Body of pancreas (tissue), 4 donors: ENCODE measurements around the gene R3HDM2. TPM values are rescaled to one million over a fixed set of nuclear protein-coding genes. Genes with fewer than 3 reads are reported as not detected.

ENCODE experiments used
- ATAC-seq: fragments of 150-250 bp; one replicate; pipeline ENCODE4 v1.9.1; 2016
- DNase-seq, 4 donors: peaks; one replicate each; pipeline ENCODE4 v3.0.0-alpha.2; 2019
- H3K27ac ChIP-seq, 4 donors: fragments of 200-600 bp; sonication (generic); 1 replicate in 3 of 4; 2 replicates in 1 of 4; pipeline versions ENCODE4 v1.5.1 to v1.6.1; 2016 to 2019; ENCODE audit warnings: mild to moderate bottlenecking in 1 of 4, mixed read lengths in 1 of 4, moderate library complexity in 1 of 4
- H3K27me3 ChIP-seq, 2 donors: fragments of 200-600 bp; sonication (generic); one replicate each; pipeline ENCODE4 v1.6.0; 2016; ENCODE audit warnings: mild to moderate bottlenecking in 1 of 2
- H3K36me3 ChIP-seq, 2 donors: fragments of 200-600 bp; sonication (generic); replicated peaks in 1 of 2; 2 replicates each; pipeline ENCODE4 v1.5.1; 2016; ENCODE audit warnings: low read depth in 2 of 2; ENCODE audit not compliant: insufficient read depth in 1 of 2
- H3K4me1 ChIP-seq: fragments of 200-600 bp; sonication (generic); one replicate; pipeline ENCODE4 v1.6.0; 2016
- H3K4me3 ChIP-seq, 2 donors: fragments of 200-600 bp; sonication (generic); 1 replicate in 1 of 2; 2 replicates in 1 of 2; pipeline ENCODE4 v1.5.1; 2016 to 2019
- H3K9me3 ChIP-seq, 3 donors: fragments of 200-600 bp; sonication (generic); 1 replicate in 2 of 3; 2 replicates in 1 of 3; pipeline ENCODE4 v1.5.1; 2016
- POLR2A ChIP-seq, 3 donors: fragments of 450-650 bp; IDR thresholded peaks; one replicate each; pipeline ENCODE4 v1.6.1; 2016; ENCODE audit warnings: antibody characterized with exemption in 3 of 3, mild to moderate bottlenecking in 2 of 3
- WGBS, 2 donors: methylation state at CpG; one replicate each; pipeline ENCODE4 v1.1.5; 2017; 5-methylcytosine and 5-hydroxymethylcytosine counted together
- intact Hi-C: fragments of 100-400 bp; cut with DNase I; formaldehyde crosslinking; loops from one replicate; pipeline ENCODE4 v1.15.1; 2023
- total RNA-seq, 2 donors: library from RNA; depleted of rRNA; stranded (reverse); fragments of >200 nt; gene quantifications; one replicate each; pipeline ENCODE4 v1.1.0, GENCODE V29; 2016
- TF ChIP-seq, protein P1 (sequence below), 7 experiments: fragments of 450-650 bp in 4 of 7; fragments of 200-600 bp in 3 of 7; sonication (generic) in 3 of 7; IDR thresholded peaks; one replicate each; pipeline ENCODE4 v1.5.1; 2016 to 2019; ENCODE audit warnings: antibody characterized with exemption in 7 of 7

Gene R3HDM2
- total RNA-seq, 2 donors from 2014 or later: 16.1 to 41.9 TPM

- intact Hi-C loops: no loop called here
- H3K9me3 ChIP-seq: no peaks in the 10 kb centered on the region
- H3K36me3 ChIP-seq: no peaks in the 10 kb centered on the region
- no peak for TF ChIP-seq POLR2A (IDR thresholded peaks at IDR 0.05)
- TF ChIP-seq, protein P1, sequence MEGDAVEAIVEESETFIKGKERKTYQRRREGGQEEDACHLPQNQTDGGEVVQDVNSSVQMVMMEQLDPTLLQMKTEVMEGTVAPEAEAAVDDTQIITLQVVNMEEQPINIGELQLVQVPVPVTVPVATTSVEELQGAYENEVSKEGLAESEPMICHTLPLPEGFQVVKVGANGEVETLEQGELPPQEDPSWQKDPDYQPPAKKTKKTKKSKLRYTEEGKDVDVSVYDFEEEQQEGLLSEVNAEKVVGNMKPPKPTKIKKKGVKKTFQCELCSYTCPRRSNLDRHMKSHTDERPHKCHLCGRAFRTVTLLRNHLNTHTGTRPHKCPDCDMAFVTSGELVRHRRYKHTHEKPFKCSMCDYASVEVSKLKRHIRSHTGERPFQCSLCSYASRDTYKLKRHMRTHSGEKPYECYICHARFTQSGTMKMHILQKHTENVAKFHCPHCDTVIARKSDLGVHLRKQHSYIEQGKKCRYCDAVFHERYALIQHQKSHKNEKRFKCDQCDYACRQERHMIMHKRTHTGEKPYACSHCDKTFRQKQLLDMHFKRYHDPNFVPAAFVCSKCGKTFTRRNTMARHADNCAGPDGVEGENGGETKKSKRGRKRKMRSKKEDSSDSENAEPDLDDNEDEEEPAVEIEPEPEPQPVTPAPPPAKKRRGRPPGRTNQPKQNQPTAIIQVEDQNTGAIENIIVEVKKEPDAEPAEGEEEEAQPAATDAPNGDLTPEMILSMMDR (IDR thresholded peaks at IDR 0.05): peak in 3 of 7 experiments; percentile 9 to 31 (median 12)
- DNase-seq (peak; percentile 39 to 54 (median 53)), ATAC-seq (no peak)
- H3K4me1 ChIP-seq: peaks cover 61% of the 10 kb centered on the region
- peak overlapping the region in 1 of 2 donors; percentile 33 for H3K4me3 ChIP-seq
- H3K27ac ChIP-seq: no peak overlapping the region
- WGBS, 2 donors: 0 to 2% methylated on average over 47 to 70 of the region's 72 CpGs
- H3K27me3 ChIP-seq: peaks cover 0 to 22% of the 10 kb centered on the region in 2 donors
These were observed 190.5 kb downstream of the R3HDM2 start for GRCh38 chr12:57240066-57240921.

DNA sequence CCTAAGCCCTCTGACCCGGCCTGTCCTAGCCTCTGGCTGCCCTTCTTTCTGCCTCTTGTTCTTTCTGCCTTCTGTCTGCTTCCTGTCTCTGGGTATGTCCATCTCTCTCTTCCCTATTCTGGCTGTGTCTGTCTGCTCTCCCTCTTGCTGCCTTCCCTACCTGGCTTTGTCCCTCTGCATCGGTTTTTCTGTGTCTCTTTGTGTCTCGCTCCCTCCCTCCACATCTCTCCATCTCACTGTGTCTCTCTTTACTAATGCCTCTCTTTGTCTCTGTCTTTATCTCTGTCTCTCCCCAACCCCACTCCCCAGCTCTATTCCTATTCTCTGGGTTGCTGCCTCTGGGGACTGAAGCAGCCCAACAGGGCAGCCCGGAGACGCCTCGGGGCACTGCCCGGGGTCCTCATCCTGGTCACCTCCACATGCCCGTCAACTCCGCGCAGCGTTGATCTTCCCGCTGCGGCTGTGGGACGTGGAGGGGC is 191.2 kb downstream of the R3HDM2 start:
- Histone ChIP-seq H3K4me1 (peaks cover 61% of the 10 kb centered on the region), H3K4me3 (no peak overlapping the region), H3K27ac (no peak overlapping the region), H3K36me3 (no peaks in the 10 kb centered on the region), H3K9me3 (no peaks in the 10 kb centered on the region), H3K27me3 (peaks cover 0 to 22% of the 10 kb centered on the region in 2 donors)
- DNase-seq: no peak
- intact Hi-C loops: no loop called here
- WGBS, 2 donors: 2% methylated on average over 14 of the region's 14 CpGs
- TF ChIP-seq POLR2A (IDR thresholded peaks at IDR 0.05): no peak
- TF ChIP-seq, protein P1 (IDR thresholded peaks at IDR 0.05): no peak
- ATAC-seq: no peak

GRCh38 chr12:57238854-57239554 is 191.8 kb downstream of the R3HDM2 start:
- Histone ChIP-seq H3K27ac (no peak overlapping the region), H3K4me1 (peaks cover 61% of the 10 kb centered on the region), H3K36me3 (peaks cover 0 to 2% of the 10 kb centered on the region in 2 donors), H3K27me3 (peaks cover 0 to 22% of the 10 kb centered on the region in 2 donors), H3K4me3 (peak overlapping the region; percentile 37 to 39), H3K9me3 (no peaks in the 10 kb centered on the region)
- ATAC-seq: peak; percentile 85
- TF ChIP-seq, protein P1 (IDR thresholded peaks at IDR 0.05): peak; percentile 100
- peak in 1 of 3 donors; percentile 30 for TF ChIP-seq POLR2A (IDR thresholded peaks at IDR 0.05)
- intact Hi-C loops: no loop called here
- peak; percentile 83 to 89 (median 86) for DNase-seq
- WGBS, 2 donors: 3 to 6% methylated on average over 13 to 41 of the region's 47 CpGs

DNA sequence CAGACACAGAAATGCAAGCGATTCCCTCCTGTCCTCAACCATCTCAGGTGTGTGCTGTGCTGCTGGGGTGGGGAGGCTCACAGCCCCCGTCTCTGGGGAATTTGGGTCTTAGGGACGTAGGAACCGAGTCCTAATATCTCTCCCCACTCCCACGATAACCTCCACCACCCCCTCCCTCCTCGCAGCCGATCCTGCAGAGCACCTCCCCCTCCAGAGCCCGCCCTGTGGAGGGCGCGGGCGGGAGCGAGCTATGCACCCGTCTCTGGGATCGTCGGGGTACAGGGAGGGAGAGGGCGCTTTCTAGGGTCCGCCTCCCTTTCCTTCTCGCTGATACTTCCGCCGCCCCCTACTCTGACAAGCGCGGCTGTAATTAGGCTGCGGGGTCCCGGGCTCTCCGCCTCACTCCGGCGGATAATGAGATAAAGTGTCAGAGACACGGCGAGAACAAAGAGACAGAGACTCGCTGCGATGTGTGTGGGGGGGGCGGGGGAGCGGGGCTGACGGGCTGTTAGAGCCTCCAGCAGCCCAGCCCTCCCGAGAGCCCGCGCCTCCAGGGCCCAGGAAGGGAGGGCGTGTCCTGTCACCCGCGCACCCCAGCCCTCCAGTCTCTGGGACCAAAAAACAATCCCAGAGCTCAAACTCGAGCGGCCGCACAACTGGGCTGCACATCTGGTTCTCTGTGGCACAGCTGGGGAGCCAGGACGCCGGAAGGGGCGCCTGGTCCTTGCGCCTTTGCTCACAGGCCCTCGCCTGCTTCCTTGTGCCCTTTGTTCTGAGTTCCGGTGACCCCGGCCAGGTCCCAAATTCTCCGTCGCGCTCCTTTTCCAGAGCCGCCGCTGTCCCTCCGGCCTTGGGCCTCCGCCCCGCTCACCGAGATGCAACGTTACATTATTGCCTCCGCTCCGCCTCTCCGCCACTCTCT is 192.7 kb downstream of the R3HDM2 start:
- Histone ChIP-seq H3K36me3 (peaks cover 4 to 8% of the 10 kb centered on the region in 2 donors), H3K4me3 (peak overlapping the region; percentile 37 to 39), H3K27ac (no peak overlapping the region), H3K4me1 (peaks cover 52% of the 10 kb centered on the region), H3K27me3 (peaks cover 0 to 22% of the 10 kb centered on the region in 2 donors), H3K9me3 (no peaks in the 10 kb centered on the region)
- DNase-seq (peak in 1 of 4 donors; percentile 21), ATAC-seq (no peak)
- intact Hi-C loops: no loop called here
- 6 to 10% methylated on average over 51 to 63 of the region's 63 CpGs for WGBS, 2 donors
- TF ChIP-seq POLR2A (IDR thresholded peaks at IDR 0.05): no peak
